NCI-H1417 (cell line): ENCODE data around the gene TTLL6.
"Not testable (repeated sequence)": the region's sequence is repeated elsewhere in the genome, so short reads cannot be mapped to it uniquely, and the experiment has no call there.

ENCODE experiments used
- DNase-seq, 3 experiments: peaks; one replicate each; lab custom pipeline; 2025; lab: John Stamatoyannopoulos, UW

The TTLL6 gene

GRCh38 chr17:48816774-48817590 lies at the start of gene TTLL6:
TSS of gene TTLL6 (minus strand) at chr17:48817229. CDS start at chr17:48817072, 157 bp downstream.
- peak; percentile 98 to 99 (median 98) for DNase-seq

GRCh38 chr17:48860456-48860855 lies 43.4 kb upstream of the TTLL6 start:
- DNase-seq, result no peak

GRCh38 chr17:48860034-48860433 lies 43.0 kb upstream of the TTLL6 start:
- DNase-seq, result no peak

GRCh38 chr17:48856122-48856821 lies 39.2 kb upstream of the TTLL6 start:
- no peak for DNase-seq

- no peak for DNase-seq
These were observed 37.9 kb upstream of the TTLL6 start for GRCh38 chr17:48854774-48855476.

GRCh38 chr17:48850792-48851323 lies 33.8 kb upstream of the TTLL6 start:
- no peak for DNase-seq

GRCh38 chr17:48843187-48843900 lies 26.3 kb upstream of the TTLL6 start:
- DNase-seq, result no peak

GRCh38 chr17:48842746-48843145 lies 25.7 kb upstream of the TTLL6 start:
- DNase-seq, result no peak

- DNase-seq, result no peak
These were observed 24.4 kb upstream of the TTLL6 start for GRCh38 chr17:48841395-48841831.

GRCh38 chr17:48840441-48840840 lies 23.4 kb upstream of the TTLL6 start:
- no peak for DNase-seq

- not testable (repeated sequence) for DNase-seq
These were observed 20.4 kb upstream of the TTLL6 start for GRCh38 chr17:48837458-48837857.

- DNase-seq, result peak in 1 of 3 experiments; percentile 10
These were observed 18.9 kb upstream of the TTLL6 start for GRCh38 chr17:48835971-48836370.

GRCh38 chr17:48834973-48835372 lies 17.9 kb upstream of the TTLL6 start:
- DNase-seq, result no peak

- no peak for DNase-seq
These were observed 14.5 kb upstream of the TTLL6 start for GRCh38 chr17:48831549-48831883.

GRCh38 chr17:48830840-48831548 lies 14.0 kb upstream of the TTLL6 start, which contains the start of gene CALCOCO2:
TSS of gene CALCOCO2 (plus strand) at chr17:48831035. CDS start at chr17:48841708, 10,673 bp downstream.
- peak; percentile 93 to 96 (median 95) for DNase-seq

GRCh38 chr17:48825446-48826381 lies 8.7 kb upstream of the TTLL6 start:
- DNase-seq, result no peak

GRCh38 chr17:48820936-48821335 lies 3.9 kb upstream of the TTLL6 start:
- DNase-seq, result peak; percentile 8 to 57 (median 30)

GRCh38 chr17:48819466-48819865 lies 2.4 kb upstream of the TTLL6 start:
- DNase-seq, result no peak

GRCh38 chr17:48818361-48818841 lies 1.4 kb upstream of the TTLL6 start:
- DNase-seq, result peak in 2 of 3 experiments; percentile 53 to 73

- DNase-seq, result peak in 1 of 3 experiments; percentile 41
These were observed 623 bp downstream of the TTLL6 start for GRCh38 chr17:48816438-48816773.
